ENCODE results near the gene PLXNC1. TPM values are rescaled to one million over a fixed set of nuclear protein-coding genes. Genes with fewer than 3 reads are reported as not detected.

Gene PLXNC1
- polyA plus RNA-seq, 1 donor (not counting 4 experiments of a cell fraction or from before 2014, with no cell fraction given): 0.17 TPM

DNA sequence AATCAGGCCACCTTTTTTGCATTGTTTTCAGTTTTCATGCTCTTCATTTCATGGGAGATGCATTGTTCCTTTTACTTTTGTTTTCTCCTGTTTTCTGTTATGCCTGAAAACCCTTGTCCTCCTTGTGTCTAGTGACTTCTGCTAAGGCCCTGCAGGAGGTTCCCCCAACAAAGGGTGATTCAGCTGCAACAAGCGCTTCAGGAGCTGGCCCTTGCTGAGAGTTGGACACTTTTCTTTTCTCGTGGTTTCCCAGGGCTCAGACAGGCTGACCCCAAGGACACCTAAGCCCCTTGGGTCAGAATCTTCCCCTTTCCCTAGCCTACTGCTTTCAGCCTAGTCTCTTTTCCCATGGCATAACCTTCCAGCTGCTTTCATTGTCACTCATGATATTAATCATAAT, 98.9 kb downstream of the PLXNC1 start:
- no peaks in the 10 kb centered on the region for H4K20me1 ChIP-seq (ENCODE audit: control insufficient read depth, extremely low read depth, insufficient read depth, low read length)
- TF ChIP-seq EZH2 (IDR thresholded peaks at IDR 0.05; ENCODE audit: low read length): no peak
- TF ChIP-seq CTCF (optimal IDR thresholded peaks at IDR 0.05 in 1 of 3, IDR thresholded peaks at IDR 0.05 in 1 of 3, conservative IDR thresholded peaks at IDR 0.05 in 1 of 3; ENCODE audit: extremely low read depth in 1 of 3, insufficient read depth in 2 of 3, low read length in 3 of 3): no peak
- H3K4me2 ChIP-seq (ENCODE audit: control insufficient read depth, extremely low read depth, insufficient read depth, low read depth, low read length): no peak overlapping the region
- no peak for DNase-seq (ENCODE audit: low read depth, low spot score)
- no peaks in the 10 kb centered on the region for H3K4me1 ChIP-seq (ENCODE audit: control insufficient read depth, extremely low read depth, insufficient read depth, low read length)
- dilution Hi-C loops (cut with MboI; ENCODE audit: extremely low pct_ligation_motif_present, low sequenced_read_pairs): no loop called here
- H3K9ac ChIP-seq (ENCODE audit: control insufficient read depth, extremely low read depth, insufficient read depth, low read length): no peak overlapping the region
- no peaks in the 10 kb centered on the region for H3K27me3 ChIP-seq (ENCODE audit: control insufficient read depth, extremely low read depth, insufficient read depth, low read length)
- no peak overlapping the region for H3K4me3 ChIP-seq (ENCODE audit: control insufficient read depth in 2 of 3, extremely low read depth in 1 of 3, insufficient read depth in 2 of 3, low read depth in 1 of 3, low read length in 3 of 3)
- H3K9me1 ChIP-seq (ENCODE audit: control insufficient read depth, extremely low read depth, insufficient read depth, low read length): no peaks in the 10 kb centered on the region
- H2AFZ ChIP-seq (ENCODE audit: control insufficient read depth, low read length): no peak overlapping the region
- H3K36me3 ChIP-seq (ENCODE audit: control insufficient read depth in 2 of 2, extremely low read depth in 1 of 2, insufficient read depth in 2 of 2, low read length in 2 of 2): no peaks in the 10 kb centered on the region
- no peaks in the 10 kb centered on the region for H3K79me2 ChIP-seq (ENCODE audit: control insufficient read depth, insufficient read depth, low read length)
- H3K9me3 ChIP-seq (ENCODE audit: control insufficient read depth, low read depth, low read length): no peaks in the 10 kb centered on the region
- no peak for FAIRE-seq
- H3K27ac ChIP-seq (ENCODE audit: control insufficient read depth, insufficient read depth, low read length): no peak overlapping the region

DNA sequence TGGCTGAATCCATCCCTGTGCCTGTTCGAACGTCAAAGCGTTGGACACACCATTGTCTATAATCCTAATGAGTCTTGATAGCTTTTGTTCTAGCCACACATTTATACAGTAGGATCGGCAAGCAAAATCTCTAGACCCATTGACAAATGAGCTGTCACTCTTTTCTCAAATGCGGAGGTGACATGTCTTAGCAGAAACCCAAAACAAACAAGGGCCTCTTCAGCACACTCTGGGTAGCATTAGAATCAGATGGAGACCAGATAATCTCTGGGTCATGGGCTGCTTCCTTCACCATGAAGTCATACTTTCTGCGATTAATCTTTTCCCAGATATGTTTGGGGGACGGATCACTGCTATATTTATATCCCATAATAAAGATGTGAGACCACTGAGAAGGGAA, 100.2 kb downstream of the PLXNC1 start:
- no peak overlapping the region for H3K9ac ChIP-seq (ENCODE audit: control insufficient read depth, extremely low read depth, insufficient read depth, low read length)
- H3K79me2 ChIP-seq (ENCODE audit: control insufficient read depth, insufficient read depth, low read length): no peaks in the 10 kb centered on the region
- no peak for FAIRE-seq
- H3K27ac ChIP-seq (ENCODE audit: control insufficient read depth, insufficient read depth, low read length): no peak overlapping the region
- no peaks in the 10 kb centered on the region for H3K36me3 ChIP-seq (ENCODE audit: control insufficient read depth in 2 of 2, extremely low read depth in 1 of 2, insufficient read depth in 2 of 2, low read length in 2 of 2)
- no peaks in the 10 kb centered on the region for H4K20me1 ChIP-seq (ENCODE audit: control insufficient read depth, extremely low read depth, insufficient read depth, low read length)
- no peaks in the 10 kb centered on the region for H3K27me3 ChIP-seq (ENCODE audit: control insufficient read depth, extremely low read depth, insufficient read depth, low read length)
- dilution Hi-C loops (cut with MboI; ENCODE audit: extremely low pct_ligation_motif_present, low sequenced_read_pairs): no loop called here
- TF ChIP-seq EZH2 (IDR thresholded peaks at IDR 0.05; ENCODE audit: low read length) (no peak), CTCF (optimal IDR thresholded peaks at IDR 0.05 in 1 of 3, IDR thresholded peaks at IDR 0.05 in 1 of 3, conservative IDR thresholded peaks at IDR 0.05 in 1 of 3; ENCODE audit: extremely low read depth in 1 of 3, insufficient read depth in 2 of 3, low read length in 3 of 3) (no peak)
- DNase-seq (ENCODE audit: low read depth, low spot score): no peak
- no peaks in the 10 kb centered on the region for H3K4me1 ChIP-seq (ENCODE audit: control insufficient read depth, extremely low read depth, insufficient read depth, low read length)
- no peak overlapping the region for H2AFZ ChIP-seq (ENCODE audit: control insufficient read depth, low read length)
- no peak overlapping the region for H3K4me3 ChIP-seq (ENCODE audit: control insufficient read depth in 2 of 3, extremely low read depth in 1 of 3, insufficient read depth in 2 of 3, low read depth in 1 of 3, low read length in 3 of 3)
- H3K9me3 ChIP-seq (ENCODE audit: control insufficient read depth, low read depth, low read length): no peaks in the 10 kb centered on the region
- no peaks in the 10 kb centered on the region for H3K9me1 ChIP-seq (ENCODE audit: control insufficient read depth, extremely low read depth, insufficient read depth, low read length)
- H3K4me2 ChIP-seq (ENCODE audit: control insufficient read depth, extremely low read depth, insufficient read depth, low read depth, low read length): no peak overlapping the region
